ENCODE measurements around the gene CXCR4. TPM values are rescaled to one million over a fixed set of nuclear protein-coding genes. Genes with fewer than 3 reads are reported as not detected.

Gene CXCR4
- total and polyA plus RNA-seq, 2 of the 4 experiments (the other 2 are of a cell fraction), result not detected

DNA sequence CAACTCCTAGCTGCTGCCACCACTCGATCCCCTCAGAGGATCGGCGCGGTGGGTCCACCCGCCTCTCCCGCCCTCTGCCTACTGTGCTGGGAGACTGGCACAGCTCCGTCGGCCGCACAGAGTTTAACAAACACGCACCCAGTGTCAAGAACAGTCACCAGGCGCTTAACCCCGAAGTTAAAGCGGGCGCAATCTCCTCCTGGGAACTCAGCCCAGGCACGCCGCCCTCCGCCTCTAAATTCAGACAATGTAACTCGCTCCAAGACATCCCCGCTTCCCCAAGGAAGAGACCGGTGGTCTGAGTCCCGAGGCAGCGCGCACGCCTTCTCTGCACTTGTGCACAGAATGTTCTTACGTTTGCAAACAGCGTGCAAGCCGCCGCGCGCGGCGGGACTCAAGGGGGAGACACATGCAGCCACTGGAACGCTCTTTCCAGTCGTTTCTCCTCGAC lies 533 bp downstream of the CXCR4 start:
- peak overlapping the region; percentile 68 for H2AFZ ChIP-seq (replicated peaks; ENCODE audit: low read length, poor library complexity)
- no peak overlapping the region for H3K4me3 ChIP-seq (ENCODE audit: insufficient read depth, low read depth, low read length)
- no peak overlapping the region for H3K56ac ChIP-seq (ENCODE audit: extremely low read depth, insufficient read depth, low read length)
- no peaks in the 10 kb centered on the region for H3K9me3 ChIP-seq (ENCODE audit: control insufficient read depth, insufficient read depth, low read length)
- H2BK5ac ChIP-seq (ENCODE audit: low read depth, low read length, poor library complexity, severe bottlenecking), result no peak overlapping the region
- H3K4me1 ChIP-seq (ENCODE audit: control insufficient read depth, insufficient read depth, low read length), result peaks cover 1% of the 10 kb centered on the region; the same call in 1 of the 2 replicates
- no peak overlapping the region for H2BK15ac ChIP-seq (ENCODE audit: low read depth, low read length)
- intact Hi-C loops (cut with micrococcal nuclease), result no loop called here
- dilution Hi-C loops (cut with HindIII; ENCODE audit: low sequenced_read_pairs, unreplicated experiment), result no loop called here
- H3K23ac ChIP-seq (ENCODE audit: low read depth, low read length), result no peak overlapping the region
- H3K27me3 ChIP-seq (ENCODE audit: control insufficient read depth, insufficient read depth, low read length), result peaks cover 55% of the 10 kb centered on the region
- H3K4me2 ChIP-seq (ENCODE audit: low read depth, low read length), result peak overlapping the region; percentile 50; the same call in 1 of the 2 replicates
- no peak overlapping the region for H2BK120ac ChIP-seq (ENCODE audit: low read depth, low read length)
- H3K18ac ChIP-seq (ENCODE audit: low read depth, low read length), result no peak overlapping the region
- POLR2A ChIA-PET (ENCODE audit: unreplicated experiment), result no interaction called here
- no peak overlapping the region for H2BK20ac ChIP-seq (ENCODE audit: low read depth, low read length)
- TF ChIP-seq MAFK (IDR thresholded peaks at IDR 0.05; ENCODE audit: low read depth, low read length) (no peak), CEBPB (IDR thresholded peaks at IDR 0.05; ENCODE audit: low read depth, low read length) (no peak), RCOR1 (IDR thresholded peaks at IDR 0.05; ENCODE audit: insufficient replicate concordance, low read length) (no peak), FOS (IDR thresholded peaks at IDR 0.05; ENCODE audit: low read depth, low read length) (no peak), BHLHE40 (IDR thresholded peaks at IDR 0.05; ENCODE audit: low read depth, low read length) (no peak)
- TF ChIP-seq, protein P1, sequence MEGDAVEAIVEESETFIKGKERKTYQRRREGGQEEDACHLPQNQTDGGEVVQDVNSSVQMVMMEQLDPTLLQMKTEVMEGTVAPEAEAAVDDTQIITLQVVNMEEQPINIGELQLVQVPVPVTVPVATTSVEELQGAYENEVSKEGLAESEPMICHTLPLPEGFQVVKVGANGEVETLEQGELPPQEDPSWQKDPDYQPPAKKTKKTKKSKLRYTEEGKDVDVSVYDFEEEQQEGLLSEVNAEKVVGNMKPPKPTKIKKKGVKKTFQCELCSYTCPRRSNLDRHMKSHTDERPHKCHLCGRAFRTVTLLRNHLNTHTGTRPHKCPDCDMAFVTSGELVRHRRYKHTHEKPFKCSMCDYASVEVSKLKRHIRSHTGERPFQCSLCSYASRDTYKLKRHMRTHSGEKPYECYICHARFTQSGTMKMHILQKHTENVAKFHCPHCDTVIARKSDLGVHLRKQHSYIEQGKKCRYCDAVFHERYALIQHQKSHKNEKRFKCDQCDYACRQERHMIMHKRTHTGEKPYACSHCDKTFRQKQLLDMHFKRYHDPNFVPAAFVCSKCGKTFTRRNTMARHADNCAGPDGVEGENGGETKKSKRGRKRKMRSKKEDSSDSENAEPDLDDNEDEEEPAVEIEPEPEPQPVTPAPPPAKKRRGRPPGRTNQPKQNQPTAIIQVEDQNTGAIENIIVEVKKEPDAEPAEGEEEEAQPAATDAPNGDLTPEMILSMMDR (conservative IDR thresholded peaks at IDR 0.05; ENCODE audit: low read depth, low read length), result no peak
- TF ChIP-seq, protein P2, sequence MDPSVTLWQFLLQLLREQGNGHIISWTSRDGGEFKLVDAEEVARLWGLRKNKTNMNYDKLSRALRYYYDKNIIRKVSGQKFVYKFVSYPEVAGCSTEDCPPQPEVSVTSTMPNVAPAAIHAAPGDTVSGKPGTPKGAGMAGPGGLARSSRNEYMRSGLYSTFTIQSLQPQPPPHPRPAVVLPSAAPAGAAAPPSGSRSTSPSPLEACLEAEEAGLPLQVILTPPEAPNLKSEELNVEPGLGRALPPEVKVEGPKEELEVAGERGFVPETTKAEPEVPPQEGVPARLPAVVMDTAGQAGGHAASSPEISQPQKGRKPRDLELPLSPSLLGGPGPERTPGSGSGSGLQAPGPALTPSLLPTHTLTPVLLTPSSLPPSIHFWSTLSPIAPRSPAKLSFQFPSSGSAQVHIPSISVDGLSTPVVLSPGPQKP (IDR thresholded peaks at IDR 0.05; ENCODE audit: borderline replicate concordance, low read depth, low read length), result no peak
- no peaks in the 10 kb centered on the region for H3K9me1 ChIP-seq (ENCODE audit: insufficient read depth, low read length)
- ATAC-seq (ENCODE audit: low read depth) (peak; percentile 54; the same call in 1 of the 2 replicates), DNase-seq (peak; percentile 26)
- H3K27ac ChIP-seq (ENCODE audit: insufficient read depth, low read length), result no peak overlapping the region
- no peak overlapping the region for H2AK5ac ChIP-seq (ENCODE audit: low read depth, low read length)
- H2AK9ac ChIP-seq (replicated peaks; ENCODE audit: low read depth, low read length, poor library complexity), result peak overlapping the region; percentile 78
- WGBS, 2 experiments (ENCODE audit: extremely low coverage in 2 of 2, insufficient read length in 1 of 2), result 0% methylated on average over 10 of the region's 35 CpGs; no CpG with 5 or more reads in 1 of the 2 experiments
- no peak overlapping the region for H3K14ac ChIP-seq (replicated peaks; ENCODE audit: low read depth, low read length)
- H4K8ac ChIP-seq (ENCODE audit: low read depth in 2 of 2, low read length in 2 of 2), result no peak overlapping the region
- H3K36me3 ChIP-seq (ENCODE audit: control insufficient read depth, insufficient read depth, low read length), result no peaks in the 10 kb centered on the region
- CTCF ChIA-PET, result no interaction called here
- H4K91ac ChIP-seq (ENCODE audit: insufficient read depth, low read depth, low read length), result no peak overlapping the region
- in situ Hi-C loops (cut with MboI; ENCODE audit: low sequenced_read_pairs), result no loop called here
- BruUV-seq (replicated peaks), result no TSS peak
- no peaks in the 10 kb centered on the region for H3K79me1 ChIP-seq (ENCODE audit: low read depth in 1 of 2, low read length in 2 of 2)
- no peaks in the 10 kb centered on the region for H4K20me1 ChIP-seq (ENCODE audit: insufficient read depth, low read length)
- H4K5ac ChIP-seq (ENCODE audit: low read depth, low read length), result no peak overlapping the region
- H3K9ac ChIP-seq (ENCODE audit: low read depth, low read length), result no peak overlapping the region
- H3K4ac ChIP-seq (ENCODE audit: low read depth, low read length), result no peak overlapping the region
